Fibroblast of lung (primary cell): ENCODE results near the gene TMEM138. TPM values are rescaled to one million over a fixed set of nuclear protein-coding genes. Genes with fewer than 3 reads are reported as not detected.
A peak's percentile ranks its signal among the peaks of the same experiment; 100 is the strongest.

ENCODE experiments used
- DNase-seq, 2 donors: peaks; one replicate each; pipeline versions ENCODE4 v3.0.0 to v3.0.0-alpha.2; 2010; ENCODE audit warnings: low read depth in 2 of 2
- H2AFZ ChIP-seq: 2 replicates; pipeline ENCODE4 v1.5.1; 2012; ENCODE audit warnings: low read length, control low read depth, inconsistent platforms
- H3K27ac ChIP-seq: 2 replicates; pipeline ENCODE4 v1.5.1; 2011; ENCODE audit warnings: low read length, control low read depth; ENCODE audit not compliant: insufficient read depth
- H3K27me3 ChIP-seq: 2 replicates; pipeline ENCODE4 v1.5.1; 2011; ENCODE audit warnings: mild to moderate bottlenecking, low read length; ENCODE audit not compliant: control insufficient read depth, insufficient read depth
- H3K36me3 ChIP-seq: 2 replicates; pipeline ENCODE4 v1.5.1; 2011; ENCODE audit warnings: low read length; ENCODE audit not compliant: control insufficient read depth, insufficient read depth
- H3K4me1 ChIP-seq: 2 replicates; pipeline ENCODE4 v1.5.1; 2011; ENCODE audit warnings: low read length; ENCODE audit not compliant: control insufficient read depth, insufficient read depth; ENCODE audit errors: extremely low read depth
- H3K4me2 ChIP-seq: 2 replicates; pipeline ENCODE4 v1.5.1; 2011; ENCODE audit warnings: low read length, control low read depth; ENCODE audit not compliant: insufficient read depth; ENCODE audit errors: extremely low read depth
- H3K4me3 ChIP-seq, 4 experiments: fragments of 200-600 bp in 1 of 4; sonication (generic) in 1 of 4; replicated peaks in 1 of 4; 2 replicates each; pipeline ENCODE4 v1.5.1; 2011 to 2016; ENCODE audit warnings: low read length in 4 of 4, low read depth in 3 of 4, mild to moderate bottlenecking in 3 of 4, control low read depth in 2 of 4, inconsistent platforms in 1 of 4, mixed read lengths in 1 of 4; ENCODE audit not compliant: insufficient read depth in 1 of 4; ENCODE audit errors: control extremely low read depth in 1 of 4
- H3K79me2 ChIP-seq: 2 replicates; pipeline ENCODE4 v1.5.1; 2012; ENCODE audit warnings: mild to moderate bottlenecking, low read length, inconsistent platforms; ENCODE audit not compliant: control insufficient read depth, insufficient read depth
- H3K9ac ChIP-seq: 2 replicates; pipeline ENCODE4 v1.5.1; 2011; ENCODE audit warnings: mild to moderate bottlenecking, low read length, control low read depth; ENCODE audit not compliant: insufficient read depth
- H3K9me3 ChIP-seq: 2 replicates; pipeline ENCODE4 v1.5.1; 2012; ENCODE audit warnings: low read depth, low read length; ENCODE audit not compliant: control insufficient read depth, insufficient read depth
- H4K20me1 ChIP-seq: 2 replicates; pipeline ENCODE4 v1.5.1; 2011; ENCODE audit warnings: low read length; ENCODE audit not compliant: control insufficient read depth, insufficient read depth; ENCODE audit errors: extremely low read depth
- EZH2 ChIP-seq: IDR thresholded peaks from 2 replicates; pipeline ENCODE4 v1.5.1; 2012; ENCODE audit warnings: low read length, control low read depth, mild to moderate bottlenecking; ENCODE audit errors: missing control alignments
- polyA plus RNA-seq, 2 donors: library from polyadenylated mRNA; depleted of rRNA in 1 of 2; stranded (reverse) in 1 of 2; unstranded in 1 of 2; fragments of >200 nt; gene quantifications; 2 replicates each; pipeline ENCODE4 v1.2.1, GENCODE V29; 2011 to 2012; ENCODE audit warnings: missing spikeins in 1 of 2
- total RNA-seq: library from RNA; depleted of rRNA; stranded (reverse); fragments of >200 nt; gene quantifications from 2 replicates; pipeline ENCODE4 v1.2.1, GENCODE V29; 2014
- TF ChIP-seq, protein P1 (sequence below), 2 donors: IDR thresholded peaks in 1 of 2; conservative IDR thresholded peaks in 1 of 2; 1 replicate in 1 of 2; 2 replicates in 1 of 2; pipeline ENCODE4 v1.5.1; 2011 to 2012; ENCODE audit warnings: low read length in 2 of 2, control low read depth in 1 of 2, inconsistent platforms in 1 of 2, low read depth in 1 of 2, mild to moderate bottlenecking in 1 of 2

The TMEM138 gene
- total and polyA plus RNA-seq, 2 donors (not counting 1 experiment from before 2014, with no cell fraction given), result 30.2 to 95.9 TPM

- Histone ChIP-seq H3K9me3 (no peaks in the 10 kb centered on the region), H3K79me2 (peaks cover 18% of the 10 kb centered on the region), H3K27me3 (no peaks in the 10 kb centered on the region), H2AFZ (no peak overlapping the region), H3K4me2 (no peak overlapping the region), H3K27ac (no peak overlapping the region), H3K36me3 (peaks cover 3% of the 10 kb centered on the region), H3K9ac (no peak overlapping the region), H3K4me3 (no peak overlapping the region), H4K20me1 (no peaks in the 10 kb centered on the region), H3K4me1 (peaks cover 4% of the 10 kb centered on the region)
- DNase-seq, result no peak
- TF ChIP-seq, protein P1, sequence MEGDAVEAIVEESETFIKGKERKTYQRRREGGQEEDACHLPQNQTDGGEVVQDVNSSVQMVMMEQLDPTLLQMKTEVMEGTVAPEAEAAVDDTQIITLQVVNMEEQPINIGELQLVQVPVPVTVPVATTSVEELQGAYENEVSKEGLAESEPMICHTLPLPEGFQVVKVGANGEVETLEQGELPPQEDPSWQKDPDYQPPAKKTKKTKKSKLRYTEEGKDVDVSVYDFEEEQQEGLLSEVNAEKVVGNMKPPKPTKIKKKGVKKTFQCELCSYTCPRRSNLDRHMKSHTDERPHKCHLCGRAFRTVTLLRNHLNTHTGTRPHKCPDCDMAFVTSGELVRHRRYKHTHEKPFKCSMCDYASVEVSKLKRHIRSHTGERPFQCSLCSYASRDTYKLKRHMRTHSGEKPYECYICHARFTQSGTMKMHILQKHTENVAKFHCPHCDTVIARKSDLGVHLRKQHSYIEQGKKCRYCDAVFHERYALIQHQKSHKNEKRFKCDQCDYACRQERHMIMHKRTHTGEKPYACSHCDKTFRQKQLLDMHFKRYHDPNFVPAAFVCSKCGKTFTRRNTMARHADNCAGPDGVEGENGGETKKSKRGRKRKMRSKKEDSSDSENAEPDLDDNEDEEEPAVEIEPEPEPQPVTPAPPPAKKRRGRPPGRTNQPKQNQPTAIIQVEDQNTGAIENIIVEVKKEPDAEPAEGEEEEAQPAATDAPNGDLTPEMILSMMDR (conservative IDR thresholded peaks at IDR 0.05 in 1 of 2, IDR thresholded peaks at IDR 0.05 in 1 of 2; ENCODE audit: low read depth in 1 of 2, low read length in 2 of 2), result no peak
- no peak for TF ChIP-seq EZH2
Observed at GRCh38 chr11:61358566-61358965, 3.6 kb upstream of the TMEM138 start.

DNA sequence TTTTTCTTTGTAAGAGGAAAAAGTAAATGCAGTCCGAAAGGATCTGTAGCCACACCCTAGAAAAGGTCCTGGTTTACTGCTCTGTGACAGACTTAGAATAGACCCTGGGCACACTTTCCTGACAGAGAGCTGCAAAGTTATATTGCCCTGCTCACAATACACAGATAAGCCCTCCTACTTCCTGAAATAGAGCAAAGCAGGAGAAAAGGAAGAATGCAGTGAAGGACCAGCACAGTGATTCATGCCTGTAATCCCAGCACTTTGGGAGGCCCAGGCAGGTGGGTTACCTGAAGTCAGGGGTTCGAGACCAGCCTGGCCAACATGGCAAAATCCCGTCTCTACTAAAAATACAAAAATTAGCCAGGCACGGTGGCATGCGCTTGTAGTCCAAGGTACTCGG lies 2.7 kb upstream of the TMEM138 start:
- no peak for TF ChIP-seq EZH2
- TF ChIP-seq, protein P1 (conservative IDR thresholded peaks at IDR 0.05 in 1 of 2, IDR thresholded peaks at IDR 0.05 in 1 of 2; ENCODE audit: low read depth in 1 of 2, low read length in 2 of 2), result no peak
- H3K4me3 ChIP-seq, result no peak overlapping the region

GRCh38 chr11:61361237-61361740 lies 885 bp upstream of the TMEM138 start:
- H3K4me2 ChIP-seq, result peak overlapping the region; percentile 92
- peaks cover 7% of the 10 kb centered on the region for H3K4me1 ChIP-seq
- peak overlapping the region; percentile 84 to 99 (median 98) for H3K4me3 ChIP-seq
- peaks cover 7% of the 10 kb centered on the region for H3K36me3 ChIP-seq
- H3K9me3 ChIP-seq, result no peaks in the 10 kb centered on the region
- peak overlapping the region; percentile 99 for H3K27ac ChIP-seq
- peak overlapping the region; percentile 94 for H3K9ac ChIP-seq
- no peaks in the 10 kb centered on the region for H4K20me1 ChIP-seq
- H3K27me3 ChIP-seq, result no peaks in the 10 kb centered on the region
- TF ChIP-seq EZH2, result no peak
- TF ChIP-seq, protein P1 (conservative IDR thresholded peaks at IDR 0.05 in 1 of 2, IDR thresholded peaks at IDR 0.05 in 1 of 2; ENCODE audit: low read depth in 1 of 2, low read length in 2 of 2), result no peak
- peaks cover 26% of the 10 kb centered on the region for H3K79me2 ChIP-seq
- H2AFZ ChIP-seq, result peak overlapping the region; percentile 51
- DNase-seq, result no peak

More for the DNA sequence above, 2.7 kb upstream of the TMEM138 start:
- Histone ChIP-seq H2AFZ (no peak overlapping the region), H3K4me1 (peaks cover 4% of the 10 kb centered on the region), H3K36me3 (peaks cover 5% of the 10 kb centered on the region), H3K27me3 (no peaks in the 10 kb centered on the region), H3K79me2 (peaks cover 26% of the 10 kb centered on the region), H3K27ac (no peak overlapping the region), H3K9me3 (no peaks in the 10 kb centered on the region), H3K9ac (no peak overlapping the region), H4K20me1 (no peaks in the 10 kb centered on the region), H3K4me2 (no peak overlapping the region)
- no peak for DNase-seq
